Testis (tissue), 3 donors: ENCODE data around the gene TCP11X2. TPM values are rescaled to one million over a fixed set of nuclear protein-coding genes. Genes with fewer than 3 reads are reported as not detected.
"Not testable (repeated sequence)": the region's sequence is repeated elsewhere in the genome, so short reads cannot be mapped to it uniquely, and the experiment has no call there.

Experiments
- DNase-seq: peaks from one replicate; pipeline ENCODE4 v3.0.0-alpha.2; 2019
- H3K27ac ChIP-seq, 2 donors: fragments of 200-600 bp; sonication (generic); one replicate each; pipeline ENCODE4 v1.5.1; 2019
- H3K27me3 ChIP-seq: fragments of 200-600 bp; sonication (generic); one replicate; pipeline ENCODE4 v1.5.1; 2019
- H3K36me3 ChIP-seq: fragments of 200-600 bp; sonication (generic); one replicate; pipeline ENCODE4 v1.5.1; 2017; ENCODE audit warnings: low read depth; ENCODE audit errors: missing control alignments
- H3K4me1 ChIP-seq: fragments of 200-600 bp; sonication (generic); one replicate; pipeline ENCODE4 v1.5.1; 2019
- H3K4me3 ChIP-seq, 2 donors: fragments of 200-600 bp; sonication (generic); one replicate each; pipeline ENCODE4 v1.5.1; 2017 to 2019
- H3K9me3 ChIP-seq: fragments of 200-600 bp; sonication (generic); one replicate; pipeline ENCODE4 v1.5.1; 2017
- CTCF ChIP-seq, 3 experiments: fragments of 450-650 bp in 2 of 3; fragments of 200-600 bp in 1 of 3; sonication (generic) in 1 of 3; IDR thresholded peaks; one replicate each; pipeline ENCODE4 v1.5.1; 2016 to 2019; ENCODE audit warnings: antibody characterized with exemption in 3 of 3, mild to moderate bottlenecking in 2 of 3, moderate library complexity in 1 of 3
- POLR2A ChIP-seq: fragments of 450-650 bp; IDR thresholded peaks from one replicate; pipeline ENCODE4 v1.6.1; 2017; ENCODE audit warnings: antibody characterized with exemption, mild to moderate bottlenecking, moderate library complexity
- WGBS, 2 donors: methylation state at CpG; one replicate each; pipeline ENCODE4 v1.1.5; 2018; 5-methylcytosine and 5-hydroxymethylcytosine counted together
- intact Hi-C: fragments of 100-400 bp; cut with DNase I; formaldehyde crosslinking; loops from one replicate; pipeline ENCODE4 v1.15.1; 2023; ENCODE audit warnings: low total_unique reads
- polyA plus RNA-seq: library from polyadenylated mRNA; stranded (reverse); fragments of 350-450 nt; fragmentation: Illumina TruSeq; extraction: RNeasy Lipid Tissue Mini Kit (QIAGEN cat#74804); gene quantifications from one replicate; pipeline ENCODE4 v1.2.3, GENCODE V29; 2014; ENCODE audit warnings: low read depth, low replicate concordance; ENCODE audit not compliant: insufficient read depth
- total RNA-seq, 2 donors: library from RNA; depleted of rRNA; stranded (reverse); fragments of >200 nt; gene quantifications; one replicate each; pipeline ENCODE4 v1.2.3, GENCODE V29; 2016

The TCP11X2 gene
- total and polyA plus RNA-seq, 3 donors from 2014 or later, result 3.0 to 7.2 (median 3.6) TPM

GRCh38 chrX:102491766-102492165 is 20.2 kb upstream of the TCP11X2 start:
- Histone ChIP-seq H3K27me3 (no peaks in the 10 kb centered on the region), H3K36me3 (no peaks in the 10 kb centered on the region), H3K27ac (no peak overlapping the region), H3K9me3 (no peaks in the 10 kb centered on the region), H3K4me1 (no peaks in the 10 kb centered on the region), H3K4me3 (no peak overlapping the region)
- no peak for DNase-seq
- TF ChIP-seq CTCF (IDR thresholded peaks at IDR 0.05) (no peak), POLR2A (no peak)
- intact Hi-C loops, result no loop called here

- DNase-seq, intact Hi-C loops, H3K27ac ChIP-seq, H3K4me3 ChIP-seq, H3K27me3 ChIP-seq, H3K36me3 ChIP-seq, H3K4me1 ChIP-seq, H3K9me3 ChIP-seq: not testable (repeated sequence)
- no CpG with 5 or more reads among the region's 5 CpGs for WGBS, 2 donors
These were observed 7.2 kb upstream of the TCP11X2 start for GRCh38 chrX:102478765-102479164.

- WGBS, 2 donors, result no CpG with 5 or more reads among the region's 3 CpGs
- H3K27ac ChIP-seq, H3K4me3 ChIP-seq, intact Hi-C loops, H3K4me1 ChIP-seq, DNase-seq, H3K9me3 ChIP-seq, H3K36me3 ChIP-seq, H3K27me3 ChIP-seq: not testable (repeated sequence)
These were observed 1.4 kb downstream of the TCP11X2 start for GRCh38 chrX:102470215-102470614.

- no CpG with 5 or more reads among the region's 4 CpGs for WGBS, 2 donors
- intact Hi-C loops, H3K27me3 ChIP-seq, H3K36me3 ChIP-seq, H3K4me1 ChIP-seq, H3K27ac ChIP-seq, H3K4me3 ChIP-seq, H3K9me3 ChIP-seq, DNase-seq: not testable (repeated sequence)
These were observed 13.0 kb downstream of the TCP11X2 start for GRCh38 chrX:102458615-102459014.

GRCh38 chrX:102439908-102440307 is 31.7 kb downstream of the TCP11X2 start, which contains the start of gene NXF2B:
NXF2B (minus strand) TSS chrX:102440008; CDS start chrX:102380036, 59,972 bp downstream.
- WGBS, 2 donors, result no CpG with 5 or more reads among the region's 11 CpGs
- H3K4me3 ChIP-seq, H3K4me1 ChIP-seq, H3K9me3 ChIP-seq, H3K27ac ChIP-seq, H3K27me3 ChIP-seq, H3K36me3 ChIP-seq, DNase-seq, intact Hi-C loops: not testable (repeated sequence)

GRCh38 chrX:102414493-102414892 is 57.1 kb downstream of the TCP11X2 start:
- H3K27ac ChIP-seq, H3K27me3 ChIP-seq, intact Hi-C loops, H3K9me3 ChIP-seq, H3K4me1 ChIP-seq, H3K36me3 ChIP-seq, H3K4me3 ChIP-seq, DNase-seq: not testable (repeated sequence)
- WGBS, 2 donors, result no CpG with 5 or more reads among the region's 4 CpGs

Other genes with a start within 250 kb of the TCP11X2 start
- gene NXF2, start 224.6 kb downstream of the TCP11X2 start, total RNA-seq, result 10 to 100 TPM; 18.0 to 19.1 TPM
- gene NXF2, start 224.6 kb downstream of the TCP11X2 start, polyA plus RNA-seq, result 16.9 TPM
- 10 to 100 TPM in 1 of 2 donors, 1 to 10 TPM in 1; 4.1 to 11.3 TPM for gene NXF2B, start 31.8 kb downstream of the TCP11X2 start, total RNA-seq
- 6.3 TPM for gene NXF2B, start 31.8 kb downstream of the TCP11X2 start, polyA plus RNA-seq
- gene TMSB15A, start 44.9 kb upstream of the TCP11X2 start, total RNA-seq, result 1 to 10 TPM; 3.7 to 9.2 TPM
- gene TMSB15A, start 44.9 kb upstream of the TCP11X2 start, polyA plus RNA-seq, result 6.8 TPM
- gene ARMCX5, start 127.7 kb upstream of the TCP11X2 start, total RNA-seq, result 10 to 100 TPM; 12.4 to 17.3 TPM
- 6.7 TPM for gene ARMCX5, start 127.7 kb upstream of the TCP11X2 start, polyA plus RNA-seq
- 10 to 100 TPM in 1 of 2 donors, 1 to 10 TPM in 1; 7.5 to 16.1 TPM for gene GPRASP1, start 179.7 kb upstream of the TCP11X2 start, total RNA-seq
- 9.7 TPM for gene GPRASP1, start 179.7 kb upstream of the TCP11X2 start, polyA plus RNA-seq
- gene GPRASP2, start 240.6 kb upstream of the TCP11X2 start, total RNA-seq, result 10 to 100 TPM in 1 of 2 donors, 1 to 10 TPM in 1; 8.4 to 12.8 TPM
- gene GPRASP2, start 240.6 kb upstream of the TCP11X2 start, polyA plus RNA-seq, result 11.9 TPM
- gene GPRASP3, start 248.9 kb upstream of the TCP11X2 start, total RNA-seq, result 1 to 10 TPM; 7.5 to 9.2 TPM
- 4.9 TPM for gene GPRASP3, start 248.9 kb upstream of the TCP11X2 start, polyA plus RNA-seq